ENCODE results near the gene ATPAF2. TPM values are rescaled to one million over a fixed set of nuclear protein-coding genes. Genes with fewer than 3 reads are reported as not detected.

ATPAF2 gene
- total RNA-seq, 1 experiment from 2014 or later = 46.1 TPM

GRCh38 chr17:18025945-18026776 lies 12.8 kb downstream of the ATPAF2 start:
- POLR2A ChIA-PET = interaction anchor here (0.8 kb wide), 1 partner anchor 54 kb away, joined by 4 read pairs; the partner anchor contains the start of genes DRC3 and TOM1L2
- RAD21 ChIA-PET (ENCODE audit: low non-redundant PET in 1 of 2, low total read pairs in 2 of 2, uncharacterized antibody in 2 of 2, unreplicated experiment in 2 of 2) = interaction anchor here in 1 of 2 experiments (0.6 kb wide), 1 partner anchor 788 kb away, joined by 3 read pairs; no protein-coding TSS in a partner anchor
- Histone ChIP-seq H3K4me1 (ENCODE audit: control insufficient read depth in 1 of 2, insufficient read depth in 2 of 2, low read length in 2 of 2) (peaks cover 0 to 17% of the 10 kb centered on the region in 2 experiments; a peak in 1 of 4 replicates), H3K27me3 (ENCODE audit: insufficient read depth, low read length) (no peaks in the 10 kb centered on the region), H3K36me3 (ENCODE audit: control insufficient read depth in 1 of 2, insufficient read depth in 2 of 2, low read length in 2 of 2) (0 out of 4 replicates have a peak, but pooled peaks cover 0 to 4% of the 10 kb centered on the region in 2 experiments), H3K9ac (ENCODE audit: low read length) (no peak overlapping the region), H3K27ac (ENCODE audit: low read depth, low read length) (no peak overlapping the region), H3K4me3 (replicated peaks in 1 of 2; ENCODE audit: low read depth in 1 of 2, low read length in 2 of 2) (no peak overlapping the region), H4K20me1 (ENCODE audit: insufficient read depth) (no peaks in the 10 kb centered on the region), H3K9me2 (ENCODE audit: insufficient read depth) (no peaks in the 10 kb centered on the region), H2AFZ (ENCODE audit: low read depth, low read length, poor library complexity, severe bottlenecking) (no peak overlapping the region), H3K4me2 (ENCODE audit: low read length) (0 out of 2 replicates have a peak overlapping the region, but pooled peaks have one; percentile 13), H3K79me2 (ENCODE audit: insufficient read depth, low read length) (no peaks in the 10 kb centered on the region), H3K9me3 (ENCODE audit: control insufficient read depth in 1 of 2, insufficient read depth in 1 of 2, low read depth in 1 of 2, low read length in 2 of 2) (no peaks in the 10 kb centered on the region)
- BruUV-seq (replicated peaks) = no TSS peak
- intact Hi-C loops (cut with micrococcal nuclease) = no loop called here
- TF ChIP-seq ELF1 (IDR thresholded peaks at IDR 0.05; ENCODE audit: borderline replicate concordance, low read depth) = no peak
- no peak for TF ChIP-seq SRF (IDR thresholded peaks at IDR 0.05; ENCODE audit: low read depth)
- no peak for TF ChIP-seq POLR2A (IDR thresholded peaks at IDR 0.05; ENCODE audit: borderline replicate concordance, extremely low read depth, insufficient read depth, insufficient read length)
- no peak for TF ChIP-seq CEBPB (IDR thresholded peaks at IDR 0.05; ENCODE audit: low read depth)
- TF ChIP-seq, protein P1, sequence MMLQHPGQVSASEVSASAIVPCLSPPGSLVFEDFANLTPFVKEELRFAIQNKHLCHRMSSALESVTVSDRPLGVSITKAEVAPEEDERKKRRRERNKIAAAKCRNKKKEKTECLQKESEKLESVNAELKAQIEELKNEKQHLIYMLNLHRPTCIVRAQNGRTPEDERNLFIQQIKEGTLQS (IDR thresholded peaks at IDR 0.05) = no peak
- no peak for TF ChIP-seq YY1 (IDR thresholded peaks at IDR 0.05; ENCODE audit: extremely low read depth, insufficient replicate concordance, low read depth, low read length)
- TF ChIP-seq TCF7L2 (IDR thresholded peaks at IDR 0.05; ENCODE audit: borderline replicate concordance, extremely low read depth, insufficient read depth, insufficient read length) = no peak
- TF ChIP-seq EZH2phosphoT487 (IDR thresholded peaks at IDR 0.05; ENCODE audit: borderline replicate concordance) = no peak
- TF ChIP-seq CBX3 (IDR thresholded peaks at IDR 0.05; ENCODE audit: low read depth) = no peak
- TF ChIP-seq CTCF (IDR thresholded peaks at IDR 0.05 in 2 of 3, conservative IDR thresholded peaks at IDR 0.05 in 1 of 3; ENCODE audit: borderline replicate concordance in 1 of 3, insufficient read depth in 1 of 3, low read depth in 2 of 3, low read length in 2 of 3) = no peak
- no peak for TF ChIP-seq POLR2AphosphoS5 (IDR thresholded peaks at IDR 0.05; ENCODE audit: low read depth, low read length)
- no peak for TF ChIP-seq SP1 (IDR thresholded peaks at IDR 0.05; ENCODE audit: low read depth)
- TF ChIP-seq FOSL1 (IDR thresholded peaks at IDR 0.05; ENCODE audit: low read depth) = no peak
- no peak for ATAC-seq
- CTCF ChIA-PET = no interaction called here
- no peak for DNase-seq (ENCODE audit: low read depth, low spot score)
